Measurements from ENCODE around the gene CFAP97D2.

The CFAP97D2 gene

DNA sequence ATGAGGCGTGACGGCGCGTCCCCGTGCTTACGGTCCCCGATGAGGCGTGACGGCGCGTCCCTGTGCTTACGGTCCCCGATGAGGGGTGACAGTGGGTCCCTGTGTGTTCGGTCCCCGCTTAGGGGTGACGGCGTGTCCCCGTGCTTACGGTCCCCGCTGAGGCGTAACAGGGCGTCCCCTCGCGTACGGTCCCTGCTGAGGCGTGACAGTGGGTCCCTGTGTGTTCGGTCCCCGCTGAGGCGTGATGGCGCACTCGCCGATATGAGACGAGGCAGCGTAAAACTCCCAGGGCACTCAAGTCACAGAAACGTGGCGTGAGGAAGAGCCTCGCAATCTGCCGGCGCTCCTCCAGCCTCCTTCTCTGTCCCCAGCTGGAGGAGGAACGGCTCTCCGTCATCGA, 20.9 kb downstream of the CFAP97D2 start:
- no peak overlapping the region for H3K27ac Mint-ChIP-seq
- peaks cover 14% of the 10 kb centered on the region for H3K4me1 Mint-ChIP-seq
- H3K36me3 Mint-ChIP-seq (ENCODE audit: low read depth), result no peaks in the 10 kb centered on the region
- no peak for TF ChIP-seq CTCF (IDR thresholded peaks at IDR 0.05)
- no peak overlapping the region for H3K4me3 Mint-ChIP-seq
- peaks cover 16% of the 10 kb centered on the region for H3K27me3 Mint-ChIP-seq (ENCODE audit: low read depth, poor library complexity)
- peaks cover 22% of the 10 kb centered on the region for H3K9me3 Mint-ChIP-seq
- no peak for DNase-seq

GRCh38 chr13:114200399-114200911, 21.4 kb downstream of the CFAP97D2 start:
- no peak for TF ChIP-seq CTCF (IDR thresholded peaks at IDR 0.05)
- no peak overlapping the region for H3K4me3 Mint-ChIP-seq
- H3K27me3 Mint-ChIP-seq (ENCODE audit: low read depth, poor library complexity), result peaks cover 16% of the 10 kb centered on the region
- no peaks in the 10 kb centered on the region for H3K36me3 Mint-ChIP-seq (ENCODE audit: low read depth)
- peaks cover 25% of the 10 kb centered on the region for H3K9me3 Mint-ChIP-seq
- peaks cover 14% of the 10 kb centered on the region for H3K4me1 Mint-ChIP-seq
- H3K27ac Mint-ChIP-seq, result no peak overlapping the region
- peak; percentile 33 for DNase-seq

GRCh38 chr13:114202581-114202980, 23.5 kb downstream of the CFAP97D2 start:
- peaks cover 42% of the 10 kb centered on the region for H3K9me3 Mint-ChIP-seq

GRCh38 chr13:114203536-114203935, 24.5 kb downstream of the CFAP97D2 start:
- no peak for DNase-seq
- Mint-ChIP-seq H3K4me1 (peaks cover 14% of the 10 kb centered on the region), H3K4me3 (no peak overlapping the region), H3K27me3 (ENCODE audit: low read depth, poor library complexity) (peaks cover 12% of the 10 kb centered on the region), H3K9me3 (peaks cover 52% of the 10 kb centered on the region), H3K36me3 (ENCODE audit: low read depth) (no peaks in the 10 kb centered on the region), H3K27ac (no peak overlapping the region)
- TF ChIP-seq CTCF (IDR thresholded peaks at IDR 0.05), result no peak

More at GRCh38 chr13:114202581-114202980, 23.5 kb downstream of the CFAP97D2 start:
- DNase-seq, result no peak
- Mint-ChIP-seq H3K36me3 (ENCODE audit: low read depth) (no peaks in the 10 kb centered on the region), H3K27me3 (ENCODE audit: low read depth, poor library complexity) (peaks cover 12% of the 10 kb centered on the region), H3K27ac (no peak overlapping the region), H3K4me3 (no peak overlapping the region), H3K4me1 (peaks cover 14% of the 10 kb centered on the region)
- TF ChIP-seq CTCF (IDR thresholded peaks at IDR 0.05), result no peak

DNA sequence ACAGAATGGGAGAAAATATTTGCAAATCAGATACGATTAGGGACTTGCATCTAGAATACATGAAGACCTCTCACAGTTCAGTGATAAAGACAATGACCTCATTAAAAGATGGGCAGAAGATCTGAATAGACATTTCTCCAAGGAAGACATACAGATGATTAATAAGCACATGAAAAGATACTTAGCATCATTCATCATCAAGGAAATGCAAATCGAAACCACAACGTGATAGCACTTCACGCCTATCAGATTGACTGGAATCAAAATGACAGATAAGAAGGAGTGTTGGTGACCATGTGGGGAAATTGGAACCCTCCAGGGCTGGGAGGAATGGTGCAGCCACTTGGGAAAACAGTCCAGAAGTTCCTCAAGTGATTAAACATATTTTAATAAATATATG, 25.8 kb downstream of the CFAP97D2 start:
- DNase-seq, result no peak
- H3K27ac Mint-ChIP-seq, result no peak overlapping the region
- TF ChIP-seq CTCF (IDR thresholded peaks at IDR 0.05), result no peak
- H3K9me3 Mint-ChIP-seq, result peaks cover 61% of the 10 kb centered on the region
- H3K4me3 Mint-ChIP-seq, result no peak overlapping the region
- no peaks in the 10 kb centered on the region for H3K36me3 Mint-ChIP-seq (ENCODE audit: low read depth)
- H3K4me1 Mint-ChIP-seq, result peaks cover 14% of the 10 kb centered on the region
- H3K27me3 Mint-ChIP-seq (ENCODE audit: low read depth, poor library complexity), result peaks cover 12% of the 10 kb centered on the region

DNA sequence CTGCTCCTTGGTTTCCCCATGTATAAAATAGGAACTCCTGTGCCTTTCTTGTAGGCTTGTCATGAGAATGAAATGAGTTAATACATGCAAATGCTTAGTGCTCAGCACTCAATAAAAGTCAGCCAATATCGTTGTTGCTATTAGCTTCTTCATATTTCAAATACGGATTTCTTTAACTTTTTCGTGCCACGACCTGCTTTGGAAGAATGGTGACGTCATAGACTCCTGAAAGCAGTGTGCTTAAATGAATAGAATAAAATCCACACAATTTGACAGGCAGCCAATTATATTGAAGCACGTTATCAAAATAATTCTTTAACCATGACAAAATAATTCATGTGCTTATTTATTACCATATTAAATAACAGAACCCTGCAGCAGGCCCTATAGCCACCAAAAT, 29.1 kb downstream of the CFAP97D2 start:
- Mint-ChIP-seq H3K4me3 (no peak overlapping the region), H3K36me3 (ENCODE audit: low read depth) (no peaks in the 10 kb centered on the region), H3K27me3 (ENCODE audit: low read depth, poor library complexity) (peaks cover 27% of the 10 kb centered on the region), H3K9me3 (peaks cover 49% of the 10 kb centered on the region), H3K4me1 (no peaks in the 10 kb centered on the region), H3K27ac (no peak overlapping the region)
- no peak for DNase-seq
- no peak for TF ChIP-seq CTCF (IDR thresholded peaks at IDR 0.05)

All from nephron progenitor cell (in vitro differentiated cells).